ENCODE data around the gene RANBP3.
"Not testable (repeated sequence)": the region's sequence is repeated elsewhere in the genome, so short reads cannot be mapped to it uniquely, and the experiment has no call there.

The RANBP3 gene

DNA sequence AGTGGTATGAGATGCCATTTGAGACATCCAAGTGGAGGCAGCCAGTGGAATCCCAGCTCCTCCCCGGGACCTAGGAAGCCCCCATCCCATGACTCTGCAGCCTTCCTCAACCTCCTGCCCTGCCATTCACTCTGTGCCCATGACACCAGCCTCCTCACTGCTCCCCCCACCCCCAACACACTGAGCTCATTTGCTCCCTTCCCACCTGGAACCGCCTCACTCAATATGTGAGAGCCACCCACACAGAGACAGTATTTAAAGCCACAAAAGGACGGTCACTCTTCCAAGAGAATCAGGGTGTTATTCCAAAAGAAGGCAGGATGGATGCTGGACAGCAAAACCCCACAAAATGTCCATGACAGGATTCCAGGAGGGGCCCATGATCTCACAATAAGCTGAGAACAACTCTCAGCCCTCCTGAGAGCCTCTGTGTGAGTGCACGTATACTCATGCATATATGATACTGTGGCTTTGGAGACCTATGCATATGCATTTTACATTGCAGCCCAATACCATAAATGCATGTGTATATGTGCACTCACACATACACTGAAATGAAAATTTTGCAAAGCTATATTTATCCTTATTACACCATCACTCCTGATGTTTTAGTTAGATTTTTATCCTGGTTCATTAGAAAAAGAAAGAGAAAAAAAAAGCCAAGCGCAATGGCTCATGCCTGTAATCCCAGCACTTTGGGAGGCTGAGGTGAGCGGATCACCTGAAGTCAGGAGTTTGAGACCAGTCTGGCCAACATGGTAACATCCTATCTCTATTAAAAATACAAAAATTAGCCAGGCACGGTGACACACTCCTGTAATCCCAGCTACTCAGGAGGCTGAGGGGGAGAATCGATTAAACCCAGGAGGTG, 10.8 kb upstream of the RANBP3 start:
- no peak for TF ChIP-seq CTCF (IDR thresholded peaks at IDR 0.05)

GRCh38 chr19:5987077-5987818, 9.3 kb upstream of the RANBP3 start:
- H3K4me3 ChIP-seq (ENCODE audit: low read depth in 1 of 2, low read length in 1 of 2) = peak overlapping the region; percentile 47 to 58
- peak overlapping the region; percentile 5 for H3K27ac ChIP-seq
- peaks cover 10 to 15% of the 10 kb centered on the region in 2 experiments for H3K4me1 ChIP-seq (ENCODE audit: control insufficient read depth in 1 of 2, insufficient read depth in 1 of 2, low read depth in 1 of 2, low read length in 1 of 2)
- H3K36me3 ChIP-seq = peaks cover 4% of the 10 kb centered on the region
- no peaks in the 10 kb centered on the region for H3K9me3 ChIP-seq
- TF ChIP-seq CTCF (IDR thresholded peaks at IDR 0.05) = peak; percentile 88
- no peaks in the 10 kb centered on the region for H3K27me3 ChIP-seq

More for the DNA sequence above, 10.8 kb upstream of the RANBP3 start:
- H3K4me1 ChIP-seq (ENCODE audit: control insufficient read depth in 1 of 2, insufficient read depth in 1 of 2, low read depth in 1 of 2, low read length in 1 of 2) = peaks cover 5 to 10% of the 10 kb centered on the region in 2 experiments
- no peak overlapping the region for H3K27ac ChIP-seq
- no peak overlapping the region for H3K4me3 ChIP-seq (ENCODE audit: low read depth in 1 of 2, low read length in 1 of 2)
- H3K27me3 ChIP-seq = no peaks in the 10 kb centered on the region
- no peaks in the 10 kb centered on the region for H3K9me3 ChIP-seq
- peaks cover 15% of the 10 kb centered on the region for H3K36me3 ChIP-seq

GRCh38 chr19:5985837-5986236, 7.9 kb upstream of the RANBP3 start:
- H3K36me3 ChIP-seq; H3K4me3 ChIP-seq (ENCODE audit: low read depth in 1 of 2, low read length in 1 of 2); H3K27me3 ChIP-seq; H3K27ac ChIP-seq; H3K9me3 ChIP-seq: not testable (repeated sequence)
- H3K4me1 ChIP-seq (ENCODE audit: control insufficient read depth in 1 of 2, insufficient read depth in 1 of 2, low read depth in 1 of 2, low read length in 1 of 2) = peaks cover 10 to 15% of the 10 kb centered on the region in 2 experiments

- Histone ChIP-seq H3K27me3 (no peaks in the 10 kb centered on the region), H3K4me3 (ENCODE audit: low read depth in 1 of 2, low read length in 1 of 2) (no peak overlapping the region), H3K9me3 (no peaks in the 10 kb centered on the region), H3K4me1 (ENCODE audit: control insufficient read depth in 1 of 2, insufficient read depth in 1 of 2, low read depth in 1 of 2, low read length in 1 of 2) (peaks cover 10 to 15% of the 10 kb centered on the region in 2 experiments), H3K36me3 (no peaks in the 10 kb centered on the region), H3K27ac (no peak overlapping the region)
- TF ChIP-seq CTCF (IDR thresholded peaks at IDR 0.05) = no peak
These were observed 7.3 kb upstream of the RANBP3 start for GRCh38 chr19:5985098-5985783.

GRCh38 chr19:5984600-5984999, 6.7 kb upstream of the RANBP3 start:
- H3K36me3 ChIP-seq = no peaks in the 10 kb centered on the region
- TF ChIP-seq CTCF (IDR thresholded peaks at IDR 0.05) = no peak

More at GRCh38 chr19:5984600-5984999, 6.7 kb upstream of the RANBP3 start:
- Histone ChIP-seq H3K4me1 (ENCODE audit: control insufficient read depth in 1 of 2, insufficient read depth in 1 of 2, low read depth in 1 of 2, low read length in 1 of 2) (peaks cover 10 to 15% of the 10 kb centered on the region in 2 experiments), H3K4me3 (ENCODE audit: low read depth in 1 of 2, low read length in 1 of 2) (no peak overlapping the region), H3K27me3 (no peaks in the 10 kb centered on the region), H3K27ac (no peak overlapping the region), H3K9me3 (no peaks in the 10 kb centered on the region)
